K562 treated with DMSO at 1 percent for 24 hours (cell line): Measurements from ENCODE around the gene PPP1R1A. TPM values are rescaled to one million over a fixed set of nuclear protein-coding genes. Genes with fewer than 3 reads are reported as not detected.

Source experiments
- total RNA-seq: library from RNA; unstranded; fragments of 300-600 nt; gene quantifications from 2 replicates; pipeline ENCODE4 v1.2.3, GENCODE V29; 2022; ENCODE audit warnings: low read depth; ENCODE audit not compliant: insufficient read depth

Gene PPP1R1A, protein sequence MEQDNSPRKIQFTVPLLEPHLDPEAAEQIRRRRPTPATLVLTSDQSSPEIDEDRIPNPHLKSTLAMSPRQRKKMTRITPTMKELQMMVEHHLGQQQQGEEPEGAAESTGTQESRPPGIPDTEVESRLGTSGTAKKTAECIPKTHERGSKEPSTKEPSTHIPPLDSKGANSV
- total RNA-seq = not detected in 2 replicates

DNA sequence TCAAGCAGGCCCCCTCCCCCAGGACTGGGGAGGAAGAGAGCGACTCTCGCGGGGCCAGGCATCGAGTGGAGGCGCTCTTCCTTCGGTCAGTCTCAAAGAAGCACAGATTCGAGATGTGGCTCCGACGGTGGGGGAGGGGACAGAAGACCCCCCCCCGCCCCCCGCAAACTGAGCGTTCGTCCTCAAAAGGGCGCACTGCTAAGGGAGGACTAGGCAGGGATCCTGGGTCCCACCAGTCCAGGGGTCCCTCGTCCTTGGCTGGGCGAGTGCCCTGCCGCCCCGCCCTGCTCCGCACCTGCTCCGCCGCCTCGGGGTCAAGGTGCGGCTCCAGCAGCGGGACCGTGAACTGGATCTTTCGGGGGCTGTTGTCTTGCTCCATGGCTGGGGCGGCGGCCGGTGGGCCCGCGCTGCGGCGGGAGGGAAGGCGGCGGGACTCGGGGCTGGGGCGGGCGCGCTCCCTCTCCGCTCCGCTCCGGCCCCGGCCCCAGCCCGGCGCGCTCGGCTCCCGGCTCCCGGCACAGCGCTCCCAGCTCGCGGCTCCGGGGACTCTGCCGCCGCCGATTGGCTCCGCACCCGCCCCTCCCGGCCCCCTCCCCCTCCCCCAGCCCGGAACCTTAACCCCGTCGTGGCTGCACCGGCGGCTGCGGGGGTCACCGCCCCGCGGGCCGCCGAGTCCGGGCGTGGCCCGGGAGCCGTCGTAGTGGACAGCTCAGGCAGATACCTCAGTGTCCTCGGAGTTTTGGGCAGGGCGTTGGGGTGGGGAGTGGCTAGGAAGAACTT lies at the start of gene PPP1R1A:
Gene PPP1R1A (minus strand): TSS at position 550 of the 780 bp plus-strand sequence. CDS start 171 bp downstream, at position 379.

GRCh38 chr12:54634795-54635194 lies 46.3 kb upstream of the PPP1R1A start, which contains the start of gene LACRT:
TSS of gene LACRT (minus strand) at chr12:54634895. CDS start at chr12:54634841, 54 bp downstream.

Other genes with a start within 250 kb of the PPP1R1A start
- 0.31 TPM in 1 of 2 replicates, not detected in the other for gene GPR84, start 224.2 kb downstream of the PPP1R1A start, total RNA-seq
- 49.0 and 51.3 TPM in 2 replicates for gene ZNF385A, start 203.9 kb downstream of the PPP1R1A start, total RNA-seq
- gene ITGA5, start 169.4 kb downstream of the PPP1R1A start, total RNA-seq = 82.1 and 87.8 TPM in 2 replicates
- 239 and 243 TPM in 2 replicates for gene GTSF1, start 115.1 kb downstream of the PPP1R1A start, total RNA-seq
- 53.6 and 56.3 TPM in 2 replicates for gene NCKAP1L, start 90.9 kb downstream of the PPP1R1A start, total RNA-seq
- gene PDE1B, start 39.1 kb downstream of the PPP1R1A start, total RNA-seq = 2.6 and 4.1 TPM in 2 replicates
- not detected in 2 replicates for gene LACRT, start 46.2 kb upstream of the PPP1R1A start, total RNA-seq
- gene DCD, start 59.7 kb upstream of the PPP1R1A start, total RNA-seq = not detected in 2 replicates